HG03025 (cell line): ENCODE data around the gene CLDN10.
"Not testable (repeated sequence)": the region's sequence is repeated elsewhere in the genome, so short reads cannot be mapped to it uniquely, and the experiment has no call there.

Experiments used
- ATAC-seq: cut with Tn5 transposase; IDR thresholded peaks from one replicate; pipeline ENCODE4 v1.9.1; 2021; ENCODE audit warnings: mild to moderate bottlenecking, moderate library complexity; ENCODE audit not compliant: unreplicated experiment, low FRiP score

Gene CLDN10

DNA sequence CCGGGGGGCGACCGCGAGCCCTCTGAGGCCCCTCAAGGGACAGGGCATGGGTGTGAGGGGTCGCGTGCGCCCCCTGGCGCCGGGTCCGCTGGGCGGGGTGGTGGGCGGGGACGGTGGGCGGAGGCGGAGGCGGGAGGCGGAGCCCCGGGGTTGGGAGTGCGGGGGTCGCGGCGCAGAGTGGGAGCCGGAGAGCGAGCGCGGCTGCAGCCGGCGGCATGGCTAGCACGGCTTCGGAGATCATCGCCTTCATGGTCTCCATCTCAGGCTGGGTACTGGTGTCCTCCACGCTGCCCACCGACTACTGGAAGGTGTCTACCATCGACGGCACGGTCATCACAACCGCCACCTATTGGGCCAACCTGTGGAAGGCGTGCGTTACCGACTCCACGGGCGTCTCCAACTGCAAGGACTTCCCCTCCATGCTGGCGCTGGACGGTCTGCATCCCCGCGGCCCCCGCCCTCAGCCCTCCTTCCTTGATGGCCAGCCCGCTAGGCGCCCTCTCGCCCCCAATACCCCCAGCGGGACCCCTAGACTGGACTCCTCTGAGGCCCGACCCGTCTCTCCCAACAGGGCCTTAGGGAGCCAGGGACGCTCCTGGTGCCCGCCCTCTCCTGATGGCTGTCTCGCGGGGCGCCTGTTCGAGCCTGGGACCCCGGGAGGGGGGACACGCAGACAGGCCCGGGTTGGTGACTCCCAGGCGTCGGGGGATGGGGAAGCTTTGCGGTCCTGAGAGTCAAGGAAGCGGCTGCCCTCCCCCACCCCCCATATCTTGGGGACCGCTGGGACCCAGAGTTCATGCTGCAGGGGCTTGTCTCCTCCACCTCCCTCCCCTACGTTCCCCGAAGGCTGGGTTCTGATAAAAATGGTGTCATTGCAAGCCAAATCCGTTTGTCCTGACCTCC is at the start of gene CLDN10:
TSS of gene CLDN10 (plus strand) at position 182 of the 903 bp plus-strand sequence. CDS start at position 216, 34 bp downstream.
- ATAC-seq: no peak

- peak; percentile 71 for ATAC-seq
Measured at GRCh38 chr13:95503662-95504061, 48.9 kb upstream of the CLDN10 start.

GRCh38 chr13:95505265-95505664 is 47.3 kb upstream of the CLDN10 start:
- no peak for ATAC-seq

DNA sequence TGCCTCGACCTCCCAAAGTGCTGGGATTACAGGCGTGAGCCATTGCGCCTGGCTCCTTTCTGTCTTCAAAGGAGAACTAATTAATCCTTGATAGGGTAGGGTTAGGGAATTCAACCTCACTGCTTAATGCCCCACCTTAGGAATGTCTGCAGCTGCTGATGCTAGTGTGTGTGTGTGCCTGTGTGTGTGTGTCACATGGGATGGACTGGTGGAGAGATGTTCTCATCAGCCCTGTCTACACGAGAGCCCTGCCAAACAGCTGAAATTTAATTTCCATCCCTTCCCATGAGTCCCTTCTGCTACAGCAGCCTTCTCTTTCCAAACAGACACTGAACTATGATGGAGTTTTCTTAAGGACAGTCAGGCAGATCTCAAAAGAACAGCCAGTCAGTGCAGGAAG is 46.5 kb upstream of the CLDN10 start:
- no peak for ATAC-seq

DNA sequence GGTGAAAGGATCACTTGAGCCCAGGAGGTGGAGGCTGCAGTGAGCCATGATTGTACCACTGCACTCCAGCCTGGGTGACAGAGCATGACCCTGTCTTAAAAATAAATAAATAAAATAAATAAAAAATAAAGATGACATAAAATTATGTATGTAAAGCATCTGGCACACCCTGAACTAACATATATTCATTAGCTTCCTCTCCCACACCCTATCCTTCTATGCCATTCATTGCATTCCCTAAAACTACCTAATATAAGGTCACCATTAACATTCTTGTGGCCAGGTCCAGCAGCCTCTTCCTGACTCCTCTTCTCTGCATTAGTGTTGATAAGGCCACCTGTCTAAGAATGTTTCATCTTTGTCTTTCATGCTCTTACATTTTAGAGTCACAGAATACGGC is 44.5 kb upstream of the CLDN10 start:
- no peak for ATAC-seq

GRCh38 chr13:95508996-95509395 is 43.5 kb upstream of the CLDN10 start:
- no peak for ATAC-seq

DNA sequence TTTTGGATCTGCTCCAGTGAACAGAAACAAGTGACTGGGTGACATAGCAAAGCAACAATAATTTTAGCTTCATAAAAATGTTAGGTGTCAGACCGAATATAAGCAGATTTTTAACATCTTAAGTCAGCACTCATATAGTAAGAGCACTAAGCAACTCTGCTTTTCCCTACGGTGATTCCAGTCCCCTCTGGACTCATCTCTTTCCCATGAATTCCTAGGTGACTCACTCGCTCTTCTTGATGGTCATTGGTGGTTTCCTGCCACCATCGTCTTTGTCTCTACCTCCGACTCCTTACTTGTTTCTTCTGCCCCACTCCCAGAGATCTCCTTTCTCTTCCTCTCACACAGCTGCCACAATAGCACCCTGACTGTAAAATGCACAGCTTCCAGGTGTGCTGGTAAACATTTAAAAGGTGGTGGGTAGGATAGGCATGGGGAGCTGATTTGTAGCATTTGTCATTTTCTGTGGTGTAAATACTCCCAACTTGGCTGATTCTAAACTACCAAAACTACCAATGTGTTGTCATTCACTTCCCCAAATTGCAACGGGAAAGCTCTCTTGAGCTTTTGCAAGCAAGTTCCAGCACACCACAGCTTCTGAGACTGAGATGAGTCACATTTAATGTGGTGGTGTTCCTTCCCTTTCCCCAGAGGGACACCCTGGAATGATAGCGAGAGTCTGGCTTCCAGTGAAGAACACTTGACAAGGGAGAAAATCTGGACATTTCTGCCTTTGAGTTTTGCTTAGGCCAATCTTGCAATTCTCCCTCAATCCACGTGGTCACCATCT is 42.8 kb upstream of the CLDN10 start:
- ATAC-seq: no peak

- no peak for ATAC-seq
Measured at GRCh38 chr13:95510950-95511349, 41.6 kb upstream of the CLDN10 start.

DNA sequence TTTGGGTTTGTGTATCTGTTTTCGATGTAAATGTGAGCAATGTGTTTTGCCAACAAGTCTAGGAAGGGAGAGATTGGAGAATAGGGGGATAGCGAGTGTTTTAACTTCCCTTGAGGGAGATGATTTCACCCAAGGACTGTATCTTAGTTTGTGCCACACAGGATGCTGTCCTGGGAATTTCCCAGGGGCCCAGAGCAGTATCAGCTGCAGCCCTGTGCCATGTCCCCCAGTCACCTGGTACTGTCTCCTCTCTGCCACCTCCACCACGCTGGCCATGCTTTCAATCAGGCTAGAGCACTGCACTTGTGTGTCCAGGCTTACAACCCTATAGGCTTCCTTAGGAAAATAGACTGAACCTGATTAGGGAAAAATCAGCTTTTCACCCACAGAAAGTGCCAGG is 40.1 kb upstream of the CLDN10 start:
- no peak for ATAC-seq

GRCh38 chr13:95512957-95513356 is 39.6 kb upstream of the CLDN10 start:
- ATAC-seq: no peak

DNA sequence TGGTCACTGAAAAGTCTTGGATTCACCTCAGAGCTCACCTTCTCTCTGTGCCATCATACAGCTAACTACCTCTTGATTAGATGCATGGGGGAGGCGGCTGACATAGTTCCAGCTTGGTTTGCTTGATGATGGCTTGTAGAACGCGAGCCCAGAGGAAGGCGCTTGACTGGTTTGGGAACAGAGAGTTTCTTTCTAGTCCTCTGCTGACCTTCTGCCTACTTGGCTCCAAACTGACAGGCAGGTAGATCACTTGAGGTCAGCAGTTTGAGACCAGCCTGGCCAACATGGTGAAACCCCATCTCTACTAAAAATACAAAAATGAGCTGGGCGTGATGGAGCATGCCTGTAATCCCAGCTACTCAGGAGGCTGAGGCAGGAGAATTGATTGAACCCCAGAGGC is 36.9 kb upstream of the CLDN10 start:
- ATAC-seq: not testable (repeated sequence)

DNA sequence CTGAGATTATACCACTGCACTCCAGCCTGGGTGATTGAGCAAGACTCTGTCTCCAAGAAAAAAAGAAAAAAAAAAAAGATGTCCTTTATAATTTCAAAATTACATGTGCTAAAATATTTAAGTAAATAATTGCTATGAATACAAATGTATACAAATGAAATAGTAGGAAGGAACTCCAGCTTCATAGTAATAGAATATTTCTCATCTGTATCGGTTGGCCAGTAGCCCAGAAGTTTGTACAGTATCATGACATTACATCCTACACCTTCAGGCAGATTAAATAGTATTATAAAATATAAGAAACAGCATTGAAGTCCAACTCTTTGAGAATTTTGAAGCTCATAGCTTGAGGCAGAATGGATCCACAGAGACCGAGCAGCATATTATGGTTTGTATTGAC is 36.5 kb upstream of the CLDN10 start:
- ATAC-seq: no peak

DNA sequence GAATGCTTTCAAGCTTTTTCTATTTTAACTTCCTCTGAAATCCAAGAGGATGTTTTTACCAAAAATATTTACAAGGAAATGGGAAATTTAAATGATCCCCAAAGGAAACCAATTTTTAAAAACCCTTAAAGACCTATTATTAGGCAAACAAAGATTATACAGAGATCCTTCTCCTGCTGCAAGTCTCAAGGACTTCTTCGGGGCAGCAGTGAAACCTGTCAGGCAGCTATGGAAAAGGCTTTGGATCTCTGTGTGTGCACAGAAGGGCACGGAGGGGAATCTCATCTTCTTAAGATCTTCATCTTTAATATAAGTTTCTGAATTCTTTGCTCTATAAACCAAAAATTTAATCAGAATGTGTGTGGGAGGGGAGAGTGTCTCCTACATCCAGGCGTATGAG is 36.0 kb upstream of the CLDN10 start:
- no peak for ATAC-seq

DNA sequence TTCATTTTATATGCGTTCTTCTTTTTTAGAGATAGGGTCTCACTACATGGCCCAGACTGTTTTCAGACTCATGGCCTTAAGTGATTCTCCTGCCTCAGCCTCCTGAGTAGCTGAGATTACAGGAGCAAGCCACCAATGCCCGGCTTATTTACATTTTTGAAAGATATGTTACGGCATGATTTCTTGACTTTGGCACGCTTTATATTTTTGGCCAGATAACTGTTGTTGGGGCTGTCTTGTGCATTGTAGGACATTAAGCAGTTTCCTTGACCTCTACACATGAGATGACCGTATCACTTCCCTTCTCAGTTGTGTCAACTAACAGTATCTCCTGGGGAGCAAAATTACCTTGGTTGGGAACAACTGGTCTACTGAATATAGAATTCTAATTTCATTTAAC is 28.9 kb upstream of the CLDN10 start:
- ATAC-seq: no peak

GRCh38 chr13:95524264-95524901 is 28.1 kb upstream of the CLDN10 start:
- ATAC-seq: no peak

- ATAC-seq: no peak
Measured at GRCh38 chr13:95527955-95528354, 24.6 kb upstream of the CLDN10 start.

DNA sequence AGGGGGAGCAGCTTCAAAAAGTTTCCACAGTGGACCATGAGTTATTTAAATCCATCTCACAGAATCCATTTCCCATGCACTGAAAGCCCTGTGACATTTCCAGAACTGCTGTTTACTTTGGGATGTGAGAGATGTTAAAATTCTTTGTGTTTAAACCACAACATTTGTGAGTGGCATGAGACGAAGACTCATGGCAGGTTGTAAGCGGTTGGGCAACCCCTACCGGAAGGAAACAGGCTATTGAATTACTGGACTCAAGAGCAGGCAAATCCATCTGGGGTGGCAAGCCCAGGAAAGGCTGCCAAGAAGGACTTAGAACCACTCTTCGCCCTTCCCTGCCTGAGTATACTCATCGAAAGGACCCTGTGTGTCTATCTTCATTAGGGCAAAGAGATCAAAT is 22.3 kb upstream of the CLDN10 start:
- ATAC-seq: no peak

DNA sequence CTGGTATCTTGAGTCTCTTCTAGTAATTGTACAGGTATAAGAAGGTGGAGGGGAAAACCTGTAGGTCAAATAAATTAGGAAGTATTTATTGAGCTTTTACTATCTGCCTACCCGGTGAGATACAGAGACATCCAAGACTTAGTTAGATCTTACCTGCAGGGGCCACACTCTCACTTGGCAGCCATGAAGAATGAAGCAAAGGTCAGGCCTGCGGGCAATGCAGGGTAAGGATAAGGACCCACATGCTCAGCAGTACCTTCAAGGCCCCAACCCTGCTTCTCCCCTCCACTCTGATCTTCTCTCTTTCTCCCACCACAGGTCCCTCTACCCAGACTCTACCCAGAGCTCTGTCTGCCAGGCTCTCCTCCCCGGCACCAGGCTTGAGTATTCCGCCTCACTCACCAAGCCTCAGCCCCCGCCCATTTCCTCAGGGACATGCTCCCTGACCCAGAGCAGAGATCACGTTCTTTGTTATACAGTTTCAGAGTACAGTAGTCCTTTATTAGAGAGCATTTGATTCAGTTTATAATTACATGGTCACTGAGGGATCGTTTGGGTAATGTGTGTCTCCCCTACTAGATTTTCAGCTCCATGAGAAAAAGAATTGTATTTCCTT is 18.9 kb upstream of the CLDN10 start:
- ATAC-seq: no peak

- ATAC-seq: no peak
Measured at GRCh38 chr13:95535243-95535642, 17.3 kb upstream of the CLDN10 start.

GRCh38 chr13:95536632-95537241 is 15.8 kb upstream of the CLDN10 start:
- no peak for ATAC-seq
